ENCODE results near the gene TLDC2. TPM values are rescaled to one million over a fixed set of nuclear protein-coding genes. Genes with fewer than 3 reads are reported as not detected.
A peak's percentile ranks its signal among the peaks of the same experiment; 100 is the strongest.
"Not testable (repeated sequence)": the region's sequence is repeated elsewhere in the genome, so short reads cannot be mapped to it uniquely, and the experiment has no call there.

The TLDC2 gene
- polyA plus RNA-seq, 3 donors: 1.8 to 3.7 (median 2.8) TPM

DNA sequence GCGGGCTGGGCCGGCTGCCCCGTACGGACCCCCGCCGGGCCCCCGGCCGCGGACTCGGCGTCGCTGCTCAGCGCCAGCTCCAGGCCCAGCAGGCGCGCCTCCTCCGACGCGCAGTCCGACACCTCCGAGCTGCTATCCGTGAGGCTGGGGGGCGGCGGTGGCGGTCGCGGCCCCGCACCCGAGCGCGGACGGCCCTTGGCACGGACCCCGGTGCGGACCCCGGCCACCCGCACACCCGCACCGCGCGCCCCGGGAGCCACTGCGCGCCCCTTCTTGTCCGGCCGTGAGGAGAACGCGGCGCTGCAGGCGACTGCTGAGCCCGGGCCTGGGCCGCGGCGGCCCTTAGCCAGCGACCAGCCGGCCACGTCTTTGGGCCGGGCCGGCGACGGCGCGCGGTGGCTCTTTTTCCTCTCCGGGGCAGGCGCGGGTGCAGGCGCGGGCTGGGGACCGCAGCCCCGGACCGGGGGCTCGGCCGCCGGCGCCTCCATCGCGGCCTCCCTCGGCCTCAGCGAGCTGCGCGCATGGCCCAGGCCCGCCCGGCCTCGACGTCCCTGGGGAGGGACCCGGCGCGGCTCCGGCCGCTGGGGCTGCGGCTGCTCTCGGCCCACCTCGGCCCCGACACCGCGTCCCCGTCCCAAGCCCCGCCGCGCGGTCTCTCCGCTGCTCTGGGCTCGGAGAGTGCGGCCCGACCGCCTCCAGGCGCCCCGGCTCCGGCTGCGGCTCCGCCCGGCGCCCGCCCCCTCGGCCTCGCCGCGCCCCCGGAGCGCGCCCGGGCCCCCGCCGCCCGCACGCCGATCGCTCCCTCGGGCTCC lies 12.9 kb upstream of the TLDC2 start:
- DNase-seq (ENCODE audit: extremely low read depth in 1 of 11, low read depth in 9 of 11, low spot score in 4 of 11): no peak

DNA sequence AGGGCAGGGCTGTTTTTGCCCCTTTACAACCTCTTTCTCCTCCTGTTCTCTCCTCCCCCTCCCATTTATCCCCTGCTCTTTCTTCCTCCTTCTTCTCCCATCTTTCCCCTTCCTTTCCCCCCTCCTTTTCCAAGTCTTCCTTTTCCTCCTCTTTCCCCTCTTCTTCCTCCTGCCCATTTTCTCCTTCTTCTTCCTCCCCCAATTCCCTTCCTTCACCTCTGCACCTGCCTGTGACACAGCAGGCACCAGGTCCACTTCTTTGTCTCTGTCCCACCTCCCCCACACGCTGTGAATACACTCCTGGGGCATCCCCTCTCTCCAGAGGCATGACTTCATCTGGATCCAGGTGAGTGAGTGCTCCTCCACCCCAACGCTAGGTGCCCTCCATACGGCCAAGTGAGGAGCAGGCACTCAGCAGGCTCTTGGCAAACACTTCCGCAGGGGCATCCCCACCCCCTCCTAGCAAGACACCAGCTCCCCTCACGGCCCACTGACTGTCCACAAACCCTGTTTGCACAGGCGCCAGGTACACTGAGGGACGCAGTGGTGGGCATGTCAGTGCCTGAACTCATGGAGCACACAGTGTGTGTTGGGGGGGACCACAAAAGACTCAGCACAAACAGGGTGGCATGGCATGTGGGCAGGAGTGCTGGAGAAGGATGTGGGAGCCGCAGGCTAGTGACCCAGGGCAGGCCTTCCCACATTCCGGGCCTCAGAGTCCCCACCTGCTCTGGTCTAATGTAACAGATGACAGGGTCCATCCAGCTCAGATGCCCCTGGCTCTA lies 10.7 kb upstream of the TLDC2 start:
- no peak for DNase-seq (ENCODE audit: extremely low read depth in 1 of 11, low read depth in 9 of 11, low spot score in 4 of 11)

DNA sequence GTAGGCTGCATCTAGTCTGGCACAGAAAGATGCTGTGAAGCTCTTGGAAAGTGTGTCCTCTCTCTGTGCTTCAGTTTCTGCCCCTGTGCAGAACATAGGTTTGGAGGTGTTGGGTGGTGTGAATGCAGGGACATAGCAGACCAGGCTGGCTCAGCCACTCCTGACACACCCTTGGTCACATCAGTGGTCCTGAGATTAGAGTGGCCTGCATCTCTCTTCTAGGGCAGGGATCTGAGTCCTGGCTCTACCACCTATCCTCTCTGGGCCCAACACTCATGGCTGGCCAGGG lies 10.1 kb upstream of the TLDC2 start:
- no peak for DNase-seq (ENCODE audit: extremely low read depth in 1 of 11, low read depth in 9 of 11, low spot score in 4 of 11)

DNA sequence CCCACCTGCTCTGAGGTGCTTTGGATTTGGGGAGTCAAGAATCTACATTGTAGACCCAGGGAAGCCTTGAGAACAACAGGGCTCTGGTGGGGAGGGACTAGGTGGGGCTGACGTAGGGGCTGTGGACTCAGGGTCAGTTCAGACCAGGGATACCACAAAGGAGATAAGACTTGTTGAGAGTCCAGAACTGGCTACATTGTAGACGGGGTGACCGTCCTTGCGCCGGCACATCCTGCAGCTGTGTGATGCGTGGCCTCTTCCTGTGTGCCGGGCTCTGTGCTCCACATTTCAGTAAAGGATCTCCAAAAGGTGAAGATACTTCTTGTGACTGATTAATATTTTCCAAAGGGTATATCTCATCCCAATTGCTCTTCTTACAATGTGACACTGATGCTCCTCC lies 9.8 kb upstream of the TLDC2 start:
- no peak for DNase-seq (ENCODE audit: extremely low read depth in 1 of 11, low read depth in 9 of 11, low spot score in 4 of 11)

DNA sequence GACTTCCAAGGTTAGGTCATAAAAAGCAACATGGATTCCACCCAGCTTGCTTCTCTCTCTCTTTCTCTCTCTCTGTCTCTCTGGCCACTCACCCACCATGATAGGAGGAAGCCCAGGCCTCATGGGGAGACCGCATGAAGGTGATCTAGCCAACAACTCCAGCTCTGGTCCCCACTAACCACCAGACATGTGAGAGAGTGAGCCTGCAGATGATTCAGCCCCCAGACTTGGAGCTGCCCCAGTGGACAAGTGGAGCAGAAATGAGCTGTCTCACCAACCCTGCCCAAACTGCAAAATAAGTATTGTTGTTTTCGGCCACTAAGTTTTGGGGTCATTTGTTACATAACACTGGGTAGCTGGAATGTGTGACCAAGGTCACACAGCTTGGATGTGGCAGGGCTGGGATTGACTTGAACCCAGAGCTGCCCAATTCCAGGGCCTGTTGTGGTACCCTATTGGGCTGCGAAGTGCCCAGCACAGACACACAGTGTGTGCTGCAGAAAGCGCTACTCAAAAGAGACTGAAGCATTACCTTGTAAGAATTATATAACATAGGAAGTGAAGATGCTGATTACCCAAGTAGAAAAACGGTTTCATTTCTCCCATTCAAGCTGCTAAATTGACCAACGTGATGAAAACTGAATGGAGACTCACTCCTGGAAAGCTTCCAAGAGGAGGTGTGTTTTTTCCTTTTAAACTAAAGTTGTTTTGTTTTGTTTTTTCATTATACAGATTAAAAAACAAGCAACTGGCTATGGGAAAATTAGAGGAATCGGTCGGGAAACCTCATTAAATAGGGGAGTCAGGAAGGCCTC lies 9.1 kb upstream of the TLDC2 start:
- DNase-seq (ENCODE audit: extremely low read depth in 1 of 11, low read depth in 9 of 11, low spot score in 4 of 11): no peak

DNA sequence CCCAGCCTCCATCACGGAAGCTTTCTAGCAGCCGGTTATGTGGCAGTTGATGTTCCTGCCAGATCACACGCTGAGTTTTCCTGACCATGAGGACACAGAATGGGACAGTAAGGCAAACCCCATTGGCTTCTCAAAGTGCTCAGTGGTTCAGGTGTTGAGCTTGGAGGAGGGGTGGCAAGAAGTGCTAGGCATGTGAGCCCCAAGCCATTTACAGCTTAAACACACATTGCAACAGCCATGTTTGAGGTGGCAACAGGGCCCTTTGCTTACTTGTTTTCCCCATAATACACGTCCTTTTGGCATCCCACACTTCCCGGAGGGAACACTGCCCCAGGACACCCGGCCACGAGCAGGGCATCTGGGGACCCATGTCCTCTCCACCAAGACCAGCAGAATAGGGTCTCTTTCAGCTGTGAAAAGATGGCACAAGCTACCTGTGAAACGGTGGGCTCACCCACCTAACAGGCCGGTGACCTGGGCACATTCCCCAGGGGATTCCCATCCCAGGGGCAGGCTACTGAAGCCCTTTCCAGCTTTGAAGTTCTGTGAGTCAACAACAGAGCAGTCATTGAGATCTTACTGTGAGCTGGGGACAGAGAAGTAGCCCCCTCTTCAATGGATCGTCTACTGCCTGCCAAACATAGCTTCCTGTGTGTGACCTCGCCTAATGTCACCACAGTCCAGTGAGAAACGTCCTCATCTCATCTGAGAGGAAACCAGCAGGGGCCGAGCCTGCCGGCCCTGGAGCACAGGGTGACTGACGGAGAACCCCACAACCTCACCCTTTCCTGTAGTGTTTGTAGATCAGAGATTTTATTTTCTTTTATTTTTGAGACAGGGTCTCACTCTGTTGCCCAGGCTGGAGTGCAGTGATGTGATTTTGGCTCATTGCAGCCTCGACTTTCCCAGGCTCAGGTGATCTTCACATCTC lies 4.0 kb upstream of the TLDC2 start:
- no peak for DNase-seq (ENCODE audit: extremely low read depth in 1 of 11, low read depth in 9 of 11, low spot score in 4 of 11)

DNA sequence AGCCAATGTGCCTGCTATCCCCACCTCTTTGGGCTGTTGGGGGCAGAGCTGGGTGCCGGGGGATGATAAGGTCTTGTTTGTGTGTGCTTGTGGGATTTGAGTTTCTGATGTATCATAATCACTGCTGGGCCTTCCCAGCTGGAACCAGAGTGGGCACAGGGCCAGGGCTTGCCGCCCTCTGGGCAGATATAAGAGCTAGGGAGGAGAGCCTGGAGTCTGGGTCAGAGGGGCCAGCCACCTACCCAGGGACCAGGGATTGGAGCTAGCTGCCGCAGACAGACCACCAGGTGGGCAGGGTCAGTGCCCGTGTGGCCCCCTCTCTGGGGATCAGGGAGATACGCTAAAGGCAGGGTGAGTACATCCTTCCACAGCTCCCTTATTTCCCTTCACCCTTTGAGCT lies 3.1 kb upstream of the TLDC2 start:
- no peak for DNase-seq (ENCODE audit: extremely low read depth in 1 of 11, low read depth in 9 of 11, low spot score in 4 of 11)

DNA sequence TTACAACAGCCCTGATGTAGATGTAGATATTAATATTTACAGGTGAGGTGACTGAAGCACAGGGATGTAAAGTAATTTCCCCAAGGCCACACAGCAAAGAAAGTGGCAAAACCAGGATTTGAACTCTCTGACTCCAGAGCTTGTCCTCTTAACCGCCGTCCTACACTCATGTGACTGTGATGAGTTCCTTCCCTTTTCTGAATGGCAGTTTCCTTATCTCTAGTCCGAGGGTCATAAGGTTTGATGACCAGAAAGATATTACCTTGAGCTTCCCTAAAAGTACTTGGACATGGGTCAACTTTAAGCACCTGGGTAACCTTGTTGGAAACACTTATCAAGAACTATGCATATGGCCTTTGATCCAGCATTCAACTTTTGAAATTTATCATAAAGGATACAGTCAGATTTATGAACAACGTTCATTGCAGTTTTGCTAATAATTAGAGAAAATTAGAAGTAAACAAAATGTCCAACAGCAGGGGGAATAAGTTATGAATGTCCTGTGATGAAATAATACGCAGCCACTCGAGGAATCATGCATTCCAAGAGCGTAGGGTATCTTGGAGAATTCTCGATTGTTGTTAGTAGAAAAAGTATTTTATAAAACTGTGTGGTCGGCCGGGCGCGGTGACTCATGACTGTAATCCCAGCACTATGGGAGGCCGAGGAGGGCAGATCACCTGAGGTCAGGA lies 2.3 kb upstream of the TLDC2 start:
- DNase-seq (ENCODE audit: extremely low read depth in 1 of 11, low read depth in 9 of 11, low spot score in 4 of 11): no peak

DNA sequence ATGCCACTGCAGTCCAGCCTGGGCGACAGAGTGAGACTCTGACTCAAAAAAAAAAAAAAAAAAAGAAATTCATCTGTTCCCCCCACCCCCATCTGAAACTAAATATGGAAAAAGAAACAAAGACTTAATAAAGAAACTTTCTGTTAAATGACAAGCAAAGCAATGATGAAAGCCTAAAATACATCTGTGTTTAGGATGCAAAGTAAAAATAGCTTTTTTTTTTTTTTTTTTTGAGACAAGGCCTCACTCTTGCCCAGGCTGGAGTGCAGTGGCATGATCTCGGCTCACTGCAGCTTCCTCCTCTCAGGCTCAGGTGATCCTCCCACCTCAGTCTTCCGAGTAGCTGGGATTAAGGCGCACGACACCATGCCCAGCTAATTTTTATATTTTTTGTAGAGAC lies 845 bp upstream of the TLDC2 start:
- DNase-seq (ENCODE audit: extremely low read depth in 1 of 11, low read depth in 9 of 11, low spot score in 4 of 11): not testable (repeated sequence)

DNA sequence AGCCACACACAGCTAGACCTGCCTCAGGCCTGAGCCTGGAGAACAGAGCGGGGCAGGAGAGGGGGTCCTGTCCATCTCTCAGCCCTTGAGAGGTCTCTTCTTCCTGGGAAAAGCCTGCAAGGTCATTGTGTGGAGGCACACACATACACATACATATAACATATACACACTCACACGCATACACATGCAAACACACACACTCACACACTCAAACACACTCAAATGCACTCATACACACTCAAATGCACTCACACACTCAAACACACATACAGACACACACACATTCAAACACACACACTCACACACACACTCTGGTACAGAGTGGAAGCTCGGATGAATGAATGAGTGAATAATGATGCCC lies 515 bp downstream of the TLDC2 start:
- no peak for DNase-seq (ENCODE audit: extremely low read depth in 1 of 11, low read depth in 9 of 11, low spot score in 4 of 11)

DNA sequence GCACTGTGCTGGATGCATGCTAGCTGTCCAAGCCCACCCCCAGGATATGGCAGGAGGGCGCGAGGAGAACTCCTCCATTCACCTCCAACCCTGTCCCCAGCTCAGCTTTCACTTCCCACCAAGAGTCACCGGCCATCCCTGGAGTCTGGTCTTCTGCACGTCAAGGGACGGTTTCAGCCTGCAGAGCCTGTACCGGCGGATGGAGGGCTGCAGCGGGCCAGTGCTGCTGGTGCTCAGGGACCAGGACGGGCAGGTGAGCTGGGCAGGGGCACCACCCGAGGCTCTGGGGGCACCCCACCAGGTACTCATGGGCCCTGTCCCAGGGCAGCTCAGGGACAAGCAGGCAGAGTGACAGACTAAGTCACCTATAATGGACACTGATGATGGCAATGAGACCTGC lies 3.0 kb downstream of the TLDC2 start:
- DNase-seq (ENCODE audit: extremely low read depth in 1 of 11, low read depth in 9 of 11, low spot score in 4 of 11): no peak

DNA sequence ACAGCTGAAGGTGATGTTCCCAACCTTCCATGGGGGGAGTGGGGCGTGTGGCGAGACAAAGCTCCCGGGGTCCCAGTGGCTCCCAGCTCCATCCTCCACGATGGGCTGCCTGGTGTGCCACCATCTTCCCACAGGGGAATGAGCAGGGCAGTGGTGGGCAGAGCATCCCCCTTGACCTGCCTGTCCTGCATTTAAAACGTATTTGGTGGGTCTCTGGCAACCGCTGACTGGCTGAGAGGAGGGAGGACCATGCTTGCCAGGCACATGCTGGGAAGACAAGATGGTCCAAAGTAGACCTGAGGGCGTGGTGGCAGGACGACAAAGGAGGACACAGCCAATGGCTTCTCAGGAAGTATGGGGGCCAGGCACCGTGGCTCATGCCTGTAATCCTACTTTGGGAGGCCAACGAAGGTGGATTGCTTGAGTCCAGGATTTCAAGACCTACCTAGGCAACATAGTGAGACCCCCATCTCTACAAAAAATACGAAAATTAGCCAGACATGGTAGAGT lies 4.9 kb downstream of the TLDC2 start:
- DNase-seq (ENCODE audit: extremely low read depth in 1 of 11, low read depth in 9 of 11, low spot score in 4 of 11): no peak

DNA sequence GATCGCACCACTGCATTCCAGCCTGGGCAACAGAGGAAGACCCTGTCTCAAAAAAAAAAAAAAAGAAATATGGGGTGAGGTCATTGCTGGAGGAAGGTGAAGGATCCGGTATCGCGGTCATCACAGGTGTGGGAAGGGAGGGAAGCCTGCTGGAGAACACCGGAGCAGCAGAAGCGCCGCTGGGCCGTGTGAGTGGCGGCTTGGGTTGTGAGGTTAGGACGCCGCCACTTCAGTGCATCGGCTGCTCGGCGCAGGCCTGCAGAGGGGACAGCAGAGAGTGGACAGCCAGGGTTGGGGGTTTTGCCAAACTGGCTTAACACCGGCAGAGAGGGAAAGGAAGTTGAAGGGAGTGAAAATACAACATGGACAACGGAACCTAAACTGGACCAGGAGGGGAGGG lies 5.4 kb downstream of the TLDC2 start:
- DNase-seq (ENCODE audit: extremely low read depth in 1 of 11, low read depth in 9 of 11, low spot score in 4 of 11): no peak

DNA sequence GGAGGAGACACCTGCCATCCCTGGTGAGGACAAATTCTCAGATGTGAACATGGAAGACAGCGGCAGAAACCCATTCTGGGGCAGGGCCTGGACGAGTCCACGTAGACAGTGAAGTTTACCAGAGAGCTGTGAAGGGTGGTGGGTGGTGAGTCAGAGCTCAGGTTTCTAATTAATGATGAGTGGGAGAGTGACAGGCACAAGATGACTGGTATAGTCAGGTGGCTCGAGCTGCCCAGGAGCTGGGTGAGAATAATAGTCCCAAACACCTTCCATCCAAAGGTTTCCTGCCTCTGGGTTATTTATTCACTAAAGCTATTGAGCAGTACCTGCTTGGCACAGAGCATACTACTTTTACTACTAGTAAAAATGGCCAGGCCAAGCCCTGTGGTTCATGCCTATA lies 6.0 kb downstream of the TLDC2 start:
- no peak for DNase-seq (ENCODE audit: extremely low read depth in 1 of 11, low read depth in 9 of 11, low spot score in 4 of 11)

DNA sequence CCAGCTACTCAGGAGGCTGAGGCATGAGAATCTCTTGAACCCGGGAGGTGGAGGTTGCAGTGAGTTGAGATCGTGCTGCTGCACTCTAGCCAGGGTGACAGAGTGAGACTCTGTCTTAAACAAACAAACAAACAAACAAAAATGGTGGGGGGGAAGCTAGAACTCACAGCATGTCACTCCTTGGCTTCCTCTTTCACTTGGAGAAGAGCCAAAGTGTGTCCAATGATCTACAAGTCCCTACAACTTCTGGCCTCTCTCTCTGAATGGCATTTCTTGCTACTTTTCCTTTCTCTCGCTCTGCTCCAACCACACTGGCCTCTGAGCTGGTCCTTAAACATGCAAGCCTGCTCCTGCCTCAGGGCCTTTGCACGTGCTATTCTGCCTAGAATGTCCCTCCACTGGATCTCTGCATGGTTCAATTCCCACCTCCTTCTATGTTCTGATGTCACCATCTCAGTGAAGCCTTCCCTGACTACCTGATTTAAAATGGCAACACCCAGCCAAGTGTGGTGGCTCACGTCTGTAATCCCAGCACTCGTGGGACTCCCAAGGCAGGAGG lies 8.1 kb downstream of the TLDC2 start:
- no peak for DNase-seq (ENCODE audit: extremely low read depth in 1 of 11, low read depth in 9 of 11, low spot score in 4 of 11)

DNA sequence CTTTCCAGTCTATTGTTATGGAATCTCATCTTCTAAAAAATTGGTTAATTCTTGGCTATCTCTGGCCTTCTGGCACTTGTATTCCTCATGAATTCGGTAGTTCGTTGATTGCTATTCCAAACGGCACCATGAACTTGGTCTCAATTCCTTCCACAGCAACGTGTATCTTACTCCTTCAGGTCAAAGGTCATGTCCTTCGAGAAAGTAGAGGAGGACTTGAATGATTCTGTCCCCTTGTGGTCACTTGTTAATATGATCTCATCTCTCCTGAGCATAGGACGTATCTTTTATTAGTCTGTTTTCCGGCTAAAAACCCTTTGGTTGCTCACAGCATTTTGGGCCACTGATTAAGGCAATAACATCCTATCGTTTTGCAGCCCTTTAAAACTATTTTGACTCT lies 9.4 kb downstream of the TLDC2 start:
- no peak for DNase-seq (ENCODE audit: extremely low read depth in 1 of 11, low read depth in 9 of 11, low spot score in 4 of 11)

DNA sequence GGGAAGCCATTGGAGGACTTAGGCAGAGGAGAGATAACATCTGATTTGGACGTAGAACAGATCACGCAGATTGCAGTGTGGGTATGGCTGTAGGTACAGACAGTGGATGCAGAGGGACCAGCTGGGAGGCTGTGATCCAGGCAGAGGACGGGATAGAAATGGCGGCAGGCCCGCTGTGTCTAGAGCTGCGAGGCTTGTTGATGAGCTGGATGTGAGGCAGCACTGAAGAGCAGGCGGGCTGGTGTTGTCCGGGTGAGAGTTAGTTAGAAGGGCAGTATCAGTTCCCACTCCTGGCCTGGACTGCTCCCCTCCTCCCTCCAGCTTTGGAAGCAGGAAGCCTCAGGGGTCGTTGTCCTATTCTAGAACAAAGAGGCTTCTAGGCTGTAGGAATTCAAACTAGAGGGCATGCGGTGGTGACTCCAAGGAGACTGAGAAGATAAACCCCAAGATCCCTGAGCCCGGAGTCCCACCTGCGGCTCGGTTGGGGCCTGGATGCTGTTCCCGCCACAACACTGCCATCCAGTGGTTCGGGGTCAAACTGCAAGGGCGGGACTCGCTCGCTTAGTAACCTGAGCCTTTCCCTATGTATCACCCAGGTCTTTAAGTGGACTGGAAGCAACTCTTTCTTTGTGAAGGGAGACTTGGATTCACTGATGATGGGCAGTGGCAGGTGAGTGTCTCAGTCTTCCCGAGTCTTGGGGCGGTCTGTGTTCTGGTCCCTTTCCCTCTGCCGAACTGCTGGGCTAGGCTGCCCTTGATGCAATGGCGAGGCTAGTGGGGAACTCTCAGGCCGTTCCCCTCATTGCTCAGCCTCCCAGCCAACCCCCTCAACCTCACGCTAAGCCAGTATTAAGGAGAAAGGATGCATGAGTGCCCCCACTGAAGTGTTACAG lies 11.2 kb downstream of the TLDC2 start:
- peak in 10 of 11 donors; percentile 77 to 87 (median 82) for DNase-seq (ENCODE audit: extremely low read depth in 1 of 11, low read depth in 9 of 11, low spot score in 4 of 11)

Measured in renal cortex interstitium (tissue), 11 donors.